Posterior vena cava (tissue), 2 donors: ENCODE results near the gene SCGB1C1. TPM values are rescaled to one million over a fixed set of nuclear protein-coding genes. Genes with fewer than 3 reads are reported as not detected.
A peak's percentile ranks its signal among the peaks of the same experiment; 100 is the strongest.
"Not testable (repeated sequence)": the region's sequence is repeated elsewhere in the genome, so short reads cannot be mapped to it uniquely, and the experiment has no call there.

Source experiments
- DNase-seq: peaks from one replicate; pipeline ENCODE4 v3.0.0-alpha.2; 2020; ENCODE audit warnings: low spot score
- intact Hi-C, 2 donors: fragments of 100-400 bp; cut with DNase I; formaldehyde crosslinking; loops; one replicate each; pipeline versions ENCODE4 v1.14.1 to v1.14.2; 2022 to 2023
- total RNA-seq, 2 donors: library from RNA; stranded (reverse); fragmentation: NEBNext Ultra II Directional; extraction: Animal tissue kit (Norgen Biotek cat#: 25700); gene quantifications; one replicate each; pipeline ENCODE4 v1.2.1, GENCODE V29; 2021
- donor health status: DM: yes; HTN: yes; CAD: no.
- donor health status: DM: yes; HTN: yes; CAD: no.

The SCGB1C1 gene
- total RNA-seq, 2 donors from 2014 or later = not detected

DNA sequence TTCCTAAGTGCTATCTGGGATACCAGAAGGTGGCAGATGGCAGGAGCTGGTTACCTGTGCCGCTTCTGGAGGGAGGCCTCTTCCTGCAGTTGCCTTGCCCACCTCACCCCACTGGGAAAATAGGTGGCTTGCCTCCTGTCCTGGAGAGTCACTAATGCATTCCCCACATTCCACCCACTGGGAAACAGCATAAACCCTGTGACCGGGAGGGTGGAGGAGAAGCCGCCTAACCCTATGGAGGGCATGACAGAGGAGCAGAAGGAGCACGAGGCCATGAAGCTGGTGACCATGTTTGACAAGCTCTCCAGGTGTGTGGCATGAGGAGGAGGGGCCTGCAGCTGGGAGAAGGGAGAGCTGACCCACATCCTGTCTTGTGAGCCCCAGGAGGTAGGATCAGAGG, 20.2 kb downstream of the SCGB1C1 start:
- intact Hi-C loops = no loop called here
- peak; percentile 51 for DNase-seq

DNA sequence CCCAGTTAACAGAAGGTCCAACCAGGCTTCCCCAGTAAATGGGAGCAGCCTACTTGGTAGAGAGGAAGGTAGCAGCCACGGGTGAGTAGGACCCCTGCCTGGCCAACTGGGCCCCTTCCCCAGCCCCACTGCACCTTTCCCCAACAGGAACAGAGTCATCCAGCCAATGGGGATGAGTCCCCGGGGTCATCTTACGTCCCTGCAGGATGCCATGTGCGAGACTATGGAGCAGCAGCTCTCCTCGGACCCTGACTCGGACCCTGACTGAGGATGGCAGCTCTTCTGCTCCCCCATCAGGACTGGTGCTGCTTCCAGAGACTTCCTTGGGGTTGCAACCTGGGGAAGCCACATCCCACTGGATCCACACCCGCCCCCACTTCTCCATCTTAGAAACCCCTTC, 21.2 kb downstream of the SCGB1C1 start:
- DNase-seq = peak; percentile 55
- intact Hi-C loops = no loop called here

- intact Hi-C loops = no loop called here
- peak; percentile 35 for DNase-seq
Measured at GRCh38 chr11:215581-216037, 22.7 kb downstream of the SCGB1C1 start.

DNA sequence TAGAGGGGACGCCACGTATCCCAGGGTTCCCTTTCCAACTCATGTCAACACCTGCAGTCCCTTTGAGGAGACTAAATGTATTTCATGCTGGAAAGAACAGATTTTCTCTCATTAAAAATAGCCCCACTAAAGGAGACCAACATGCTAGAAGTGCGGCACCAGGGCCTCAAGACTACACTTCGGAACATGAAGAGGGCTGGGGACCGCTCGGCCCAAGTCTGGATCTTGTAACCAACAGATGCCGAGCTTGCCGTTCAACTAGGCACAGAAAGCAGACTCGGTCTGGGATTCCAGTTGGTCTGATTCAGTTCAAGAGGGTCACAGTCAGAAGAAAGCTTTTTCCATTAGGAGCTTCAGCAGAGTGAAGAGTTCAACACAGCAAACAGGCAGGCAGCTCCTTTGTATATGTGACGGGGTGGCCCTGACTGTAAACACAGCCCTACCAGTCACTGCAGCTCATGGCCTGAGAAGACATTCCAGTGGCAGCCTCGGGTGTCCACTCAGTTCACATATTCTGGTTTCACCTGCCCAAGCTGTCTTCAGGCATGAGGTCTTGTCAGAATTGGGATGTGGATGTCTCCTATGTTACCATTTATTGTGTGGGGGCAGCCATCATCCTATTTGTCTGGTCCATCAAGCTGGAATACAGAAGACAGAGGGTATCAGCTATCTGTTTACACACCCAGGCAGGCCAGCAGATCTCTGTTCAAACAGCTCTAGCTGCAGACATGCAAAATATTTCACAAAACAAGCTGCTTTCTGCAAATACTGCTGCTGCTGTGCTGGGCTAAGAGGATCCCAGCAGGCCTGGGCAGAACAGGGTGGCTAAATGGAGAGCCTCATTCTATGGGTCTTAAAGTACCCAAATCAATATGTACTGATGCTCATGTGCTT, 23.4 kb downstream of the SCGB1C1 start:
- intact Hi-C loops = no loop called here
- DNase-seq = peak; percentile 16

DNA sequence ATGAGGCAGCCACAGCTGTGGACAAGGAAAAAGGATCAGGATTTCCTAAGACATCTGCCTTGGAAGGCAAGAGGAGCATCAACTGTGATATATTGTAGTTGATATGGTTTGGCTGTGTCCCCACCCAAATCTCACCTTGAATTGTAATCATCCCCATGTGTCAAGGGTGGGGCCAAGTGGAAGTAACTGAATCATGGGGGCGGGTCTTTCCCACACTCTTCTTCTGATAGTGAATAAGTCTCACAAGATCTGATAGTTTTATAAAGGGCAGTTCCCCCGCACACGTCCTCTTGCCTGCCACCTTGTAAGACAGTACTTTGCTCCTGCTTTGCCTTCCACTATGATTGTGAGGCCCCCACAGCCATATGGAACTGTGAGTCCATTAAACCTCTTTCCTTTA, 24.8 kb downstream of the SCGB1C1 start:
- no peak for DNase-seq
- intact Hi-C loops = no loop called here

DNA sequence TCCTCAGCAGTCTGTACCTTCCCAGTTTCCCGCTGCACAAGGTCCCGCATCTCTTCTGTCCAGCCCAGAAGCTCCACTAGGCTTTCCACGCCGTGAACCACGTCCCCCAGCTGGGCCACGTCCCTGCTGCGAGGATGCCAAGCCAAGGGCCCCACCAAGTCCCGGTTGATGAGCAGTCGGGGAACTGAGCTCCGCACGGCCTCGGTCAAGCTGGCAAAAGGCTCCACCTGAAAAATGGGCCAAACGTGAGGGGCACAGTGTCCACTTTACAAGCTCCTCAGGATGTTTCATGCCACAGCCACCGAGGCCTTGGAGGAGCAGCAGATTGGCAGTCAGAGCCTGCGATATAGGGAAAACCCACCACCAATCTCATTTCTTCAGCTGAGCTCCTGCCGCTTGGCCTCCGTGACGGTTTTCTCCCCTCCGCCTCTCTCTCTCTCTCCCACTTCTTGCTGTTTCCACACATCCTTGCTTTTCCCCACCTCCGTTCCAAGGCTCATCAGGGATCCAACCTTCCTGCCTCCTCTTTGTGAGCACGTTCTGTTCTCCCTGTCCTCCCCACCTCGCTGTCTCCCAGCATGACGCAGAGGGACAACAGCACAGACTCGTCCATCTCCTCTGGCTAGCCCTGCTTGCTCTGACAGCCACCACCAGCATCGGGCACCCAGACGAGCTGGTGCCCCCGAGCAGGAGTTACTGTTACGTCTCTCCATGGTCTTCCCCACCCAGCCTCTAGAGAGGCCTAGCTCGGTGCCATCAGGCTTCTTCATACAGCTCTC, 26.1 kb downstream of the SCGB1C1 start:
- peak; percentile 47 for DNase-seq
- intact Hi-C loops = no loop called here

- intact Hi-C loops, DNase-seq: not testable (repeated sequence)
Measured at GRCh38 chr11:220641-221215, 27.9 kb downstream of the SCGB1C1 start.

GRCh38 chr11:221539-221938, 28.7 kb downstream of the SCGB1C1 start:
- DNase-seq = no peak

DNA sequence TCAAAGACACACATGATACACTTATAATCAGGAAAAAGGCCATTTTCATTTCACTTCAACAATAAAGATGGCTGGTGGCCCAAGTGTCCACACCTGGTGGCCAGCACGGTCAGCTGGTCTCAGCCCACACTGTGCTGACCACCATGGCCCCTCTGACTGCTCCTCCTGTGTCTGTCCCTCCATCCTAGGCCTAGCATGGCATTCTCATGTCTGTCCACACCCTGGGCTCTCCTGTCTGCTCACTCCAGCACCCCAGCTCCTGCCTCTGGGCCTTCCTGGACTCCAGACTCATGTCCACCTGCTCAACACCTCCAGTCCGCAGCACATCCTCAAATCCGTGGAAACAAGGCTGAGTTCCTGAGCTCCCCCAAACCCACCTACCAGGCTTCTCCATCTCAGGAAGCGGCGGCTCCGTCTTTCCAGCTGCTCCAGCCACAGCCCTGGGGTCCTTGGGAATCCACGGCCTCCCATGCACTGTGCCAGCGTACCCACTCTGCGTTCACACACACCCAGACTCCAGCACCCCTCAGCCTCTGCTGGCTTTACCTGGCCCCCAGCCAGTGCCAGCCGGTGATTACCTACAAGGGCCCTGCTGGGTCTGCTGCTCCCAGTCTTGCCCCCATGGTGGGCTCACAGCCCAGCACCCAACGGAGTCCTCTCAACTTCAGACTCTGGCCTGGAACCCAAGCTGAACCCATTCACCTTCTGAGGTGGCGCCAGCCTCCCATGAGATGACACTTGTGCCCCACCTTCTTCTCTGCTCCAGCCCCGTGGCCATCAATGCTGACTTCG, 29.3 kb downstream of the SCGB1C1 start:
- DNase-seq = peak; percentile 67
- intact Hi-C loops = no loop called here

More at GRCh38 chr11:221539-221938, 28.7 kb downstream of the SCGB1C1 start:
- intact Hi-C loops = no loop called here

DNA sequence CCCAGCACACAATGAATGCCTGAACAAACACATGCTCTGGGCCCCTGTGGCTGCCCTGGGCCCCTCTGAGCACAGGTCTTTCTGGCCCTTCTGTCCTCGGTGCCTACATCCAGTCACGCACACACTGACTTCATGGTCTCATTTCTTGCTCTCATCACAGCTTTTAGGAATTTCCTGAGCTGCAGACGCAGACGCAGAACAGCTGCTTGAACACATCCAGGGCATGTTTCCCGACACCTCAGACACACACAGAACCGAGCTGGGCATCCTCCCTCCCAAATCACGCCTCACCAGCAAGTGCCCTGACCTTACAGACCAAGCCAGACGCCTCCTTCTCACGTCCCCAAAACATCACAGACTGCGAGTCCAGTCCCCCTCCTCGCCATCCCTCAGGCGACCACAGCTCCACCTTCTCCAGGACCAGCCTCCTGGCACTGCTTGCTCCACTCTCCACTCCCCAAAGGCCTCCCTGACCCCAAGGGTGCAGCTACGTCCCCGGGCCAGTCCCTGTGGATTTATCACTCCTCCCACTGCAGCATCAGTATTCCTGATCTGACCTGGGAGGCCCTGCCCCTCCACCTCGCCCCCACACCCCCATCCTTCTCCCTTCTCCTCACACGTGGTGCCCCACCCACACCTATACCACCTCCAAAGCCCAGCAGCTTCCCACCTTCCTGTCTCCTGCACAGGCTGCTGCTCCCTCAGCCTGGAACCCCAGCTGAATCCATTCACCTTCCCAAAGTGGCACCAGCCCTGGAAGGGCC, 30.3 kb downstream of the SCGB1C1 start:
- peak; percentile 61 for DNase-seq
- intact Hi-C loops = no loop called here

GRCh38 chr11:223884-224283, 31.0 kb downstream of the SCGB1C1 start:
- intact Hi-C loops = no loop called here
- no peak for DNase-seq

GRCh38 chr11:224424-224823, 31.5 kb downstream of the SCGB1C1 start:
- intact Hi-C loops = no loop called here
- no peak for DNase-seq

DNA sequence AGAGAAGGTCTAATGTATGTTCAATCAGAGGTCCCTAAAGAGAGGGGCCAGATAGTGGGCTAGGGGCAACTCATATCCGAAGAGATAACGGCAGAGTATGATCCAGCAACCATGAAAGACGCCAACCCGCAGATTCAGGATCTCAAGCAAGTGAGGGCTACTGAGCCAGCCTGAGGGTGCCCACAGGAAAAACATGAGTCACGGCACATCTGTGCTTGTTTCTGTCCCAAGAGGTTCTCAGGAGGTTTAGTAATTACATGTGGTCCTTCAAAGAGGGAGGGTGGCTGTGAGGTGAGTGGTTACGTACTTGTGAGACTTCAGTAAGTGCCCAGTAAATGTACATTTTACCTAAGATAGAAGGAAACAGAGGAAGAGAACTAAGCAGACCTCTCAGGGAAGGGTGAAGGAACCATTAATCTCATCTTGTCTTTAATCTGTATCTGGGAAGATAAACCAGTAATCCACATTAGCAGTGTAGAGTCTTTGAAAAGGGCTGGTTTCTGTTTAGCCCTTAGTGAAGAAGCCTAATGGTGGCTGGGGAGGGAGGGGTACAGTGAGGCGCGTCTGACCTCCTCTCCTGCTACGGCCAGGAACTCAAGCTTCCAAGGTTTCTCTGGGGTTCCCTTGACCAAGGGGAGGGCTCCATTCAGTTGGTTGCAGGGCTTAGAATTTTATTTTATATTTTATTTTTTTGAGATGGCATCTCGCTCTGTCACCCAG, 33.0 kb downstream of the SCGB1C1 start:
- intact Hi-C loops = no loop called here

GRCh38 chr11:227824-228379, 35.0 kb downstream of the SCGB1C1 start:
- intact Hi-C loops = no loop called here
- no peak for DNase-seq

More for the DNA sequence above, 33.0 kb downstream of the SCGB1C1 start:
- DNase-seq = no peak

DNA sequence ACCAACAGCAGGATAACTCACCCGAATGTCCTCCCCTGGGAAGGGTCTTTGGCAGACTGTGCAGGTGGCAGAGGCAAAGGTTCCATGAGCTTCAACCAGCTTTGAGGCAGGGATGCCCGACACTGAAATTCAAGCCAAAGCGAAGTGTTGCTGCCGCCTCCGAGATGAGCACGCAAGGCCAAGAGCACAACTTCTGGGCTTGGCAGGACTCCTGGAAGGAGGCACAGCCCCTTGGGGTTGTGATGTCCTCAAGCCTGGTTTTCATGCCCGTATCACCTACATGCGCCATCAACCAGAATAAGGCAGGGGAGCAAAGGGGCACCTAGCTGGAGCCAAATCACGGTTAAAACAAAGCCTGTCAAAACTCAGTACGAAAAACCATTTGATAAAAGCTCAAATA, 37.6 kb downstream of the SCGB1C1 start:
- intact Hi-C loops = no loop called here
- DNase-seq = no peak

- intact Hi-C loops = no loop called here
- DNase-seq = no peak
Measured at GRCh38 chr11:232783-233565, 40.1 kb downstream of the SCGB1C1 start.

GRCh38 chr11:235180-235579, 42.3 kb downstream of the SCGB1C1 start:
- intact Hi-C loops = loop anchor here in 1 of 2 donors (5.0 kb wide), 1 partner anchor 52 kb away; the partner anchor contains the start of gene PGGHG
- no peak for DNase-seq
